WTC11 (cell line): ENCODE results near the gene PYM1. TPM values are rescaled to one million over a fixed set of nuclear protein-coding genes. Genes with fewer than 3 reads are reported as not detected.

Experiments
- ATAC-seq: fragments of 200-7000 bp; cut with Tn5 transposase; 2 replicates; pipeline ENCODE4 v1.10.0; 2021; ENCODE audit warnings: mild to moderate bottlenecking, moderate library complexity
- CTCF ChIA-PET: fragments of 300-600 bp; sonication (Branson Sonifier 250); formaldehyde crosslinking; loops from one replicate; lab custom pipeline; 2021; ENCODE audit warnings: antibody characterized with exemption; lab: Charles Lee
- POLR2A ChIA-PET: fragments of 350-600 bp; sonication (Branson Sonifier 250); formaldehyde crosslinking; loops from one replicate; lab custom pipeline; 2021; ENCODE audit warnings: antibody characterized with exemption; lab: Charles Lee
- DNase-seq: peaks from one replicate; pipeline ENCODE4 v3.0.0; 2021; ENCODE audit warnings: low spot score
- H3K27ac Mint-ChIP-seq: 2 replicates; pipeline ENCODE4 v1.8.0; 2021; ENCODE audit warnings: mixed read lengths
- H3K27me3 Mint-ChIP-seq: 2 replicates; pipeline ENCODE4 v1.8.0; 2021; ENCODE audit warnings: low read depth, mild to moderate bottlenecking, moderate library complexity, mixed read lengths
- H3K36me3 Mint-ChIP-seq: 2 replicates; pipeline ENCODE4 v1.8.0; 2021; ENCODE audit warnings: mixed read lengths
- H3K4me1 Mint-ChIP-seq: 2 replicates; pipeline ENCODE4 v1.8.0; 2022; ENCODE audit warnings: mixed read lengths
- H3K4me3 Mint-ChIP-seq: 2 replicates; pipeline ENCODE4 v1.8.0; 2021; ENCODE audit warnings: mild to moderate bottlenecking, moderate library complexity, mixed read lengths
- H3K9me3 Mint-ChIP-seq: 2 replicates; pipeline ENCODE4 v1.8.0; 2021; ENCODE audit warnings: mixed read lengths
- AFF4 ChIP-seq: sonication (generic); formaldehyde crosslinking; IDR thresholded peaks from 2 replicates; pipeline ENCODE4 v1.8.1; 2023; ENCODE audit warnings: mild to moderate bottlenecking, missing genetic modification reagents, borderline replicate concordance
- ATF2 ChIP-seq: sonication (generic); formaldehyde crosslinking; IDR thresholded peaks from 2 replicates; pipeline ENCODE4 v1.8.1; 2022; ENCODE audit warnings: low read depth, missing genetic modification reagents, borderline replicate concordance
- ATF6 ChIP-seq: sonication (generic); formaldehyde crosslinking; IDR thresholded peaks from 2 replicates; pipeline ENCODE4 v1.8.1; 2023; ENCODE audit warnings: mild to moderate bottlenecking, missing genetic modification reagents
- ELF4 ChIP-seq: sonication (generic); formaldehyde crosslinking; IDR thresholded peaks from 2 replicates; pipeline ENCODE4 v1.8.1; 2022; ENCODE audit warnings: low read depth, mild to moderate bottlenecking, moderate library complexity, missing genetic modification reagents
- MLX ChIP-seq: sonication (generic); formaldehyde crosslinking; IDR thresholded peaks from 2 replicates; pipeline ENCODE4 v1.8.1; 2023; ENCODE audit warnings: mild to moderate bottlenecking, missing genetic modification reagents, moderate library complexity
- NR3C1 ChIP-seq: sonication (generic); formaldehyde crosslinking; conservative IDR thresholded peaks from 2 replicates; pipeline ENCODE4 v1.8.1; 2023; ENCODE audit warnings: low read depth, mild to moderate bottlenecking, missing genetic modification reagents
- PREB ChIP-seq: sonication (generic); formaldehyde crosslinking; IDR thresholded peaks from 2 replicates; pipeline ENCODE4 v1.8.1; 2022; ENCODE audit warnings: mild to moderate bottlenecking, missing genetic modification reagents, moderate library complexity, borderline replicate concordance
- SOX15 ChIP-seq: fragments of 250-450 bp; sonication (Bioruptor Pico); IDR thresholded peaks from 2 replicates; pipeline ENCODE4 v1.9.0; 2021; ENCODE audit warnings: mild to moderate bottlenecking
- STAT6 ChIP-seq: sonication (generic); formaldehyde crosslinking; conservative IDR thresholded peaks from 2 replicates; pipeline ENCODE4 v1.8.1; 2023; ENCODE audit warnings: mild to moderate bottlenecking, low read depth, missing genetic modification reagents, moderate library complexity
- TEAD4 ChIP-seq: sonication (generic); formaldehyde crosslinking; IDR thresholded peaks from 2 replicates; pipeline ENCODE4 v1.8.0; 2022; ENCODE audit warnings: mild to moderate bottlenecking, missing genetic modification reagents
- TP53 ChIP-seq: sonication (generic); formaldehyde crosslinking; IDR thresholded peaks from 2 replicates; pipeline ENCODE4 v1.8.1; 2023; ENCODE audit warnings: mild to moderate bottlenecking, missing genetic modification reagents
- ZBTB43 ChIP-seq: sonication (generic); formaldehyde crosslinking; IDR thresholded peaks from 2 replicates; pipeline ENCODE4 v1.8.1; 2023; ENCODE audit warnings: mild to moderate bottlenecking, missing genetic modification reagents
- total RNA-seq: library from RNA; stranded (reverse); gene quantifications from 3 replicates; pipeline ENCODE4 v1.2.3, GENCODE V29; 2021

Gene PYM1
- total RNA-seq, 1 experiment from 2014 or later, result 55.5 TPM

GRCh38 chr12:55972042-55972441, 44.3 kb upstream of the PYM1 start:
- H3K4me3 Mint-ChIP-seq, result no peak overlapping the region
- no peak for DNase-seq
- H3K36me3 Mint-ChIP-seq, result peaks cover 31% of the 10 kb centered on the region
- POLR2A ChIA-PET, result no interaction called here
- TF ChIP-seq ATF2 (CRISPR knock-in tag) (no peak), NR3C1 (CRISPR knock-in tag) (no peak), SOX15 (CRISPR knock-in tag) (no peak), ELF4 (CRISPR knock-in tag) (no peak), AFF4 (CRISPR knock-in tag) (no peak)
- TF ChIP-seq, all 79 proteins: peak for 0
- H3K9me3 Mint-ChIP-seq, result no peaks in the 10 kb centered on the region
- no peaks in the 10 kb centered on the region for H3K27me3 Mint-ChIP-seq
- peaks cover 10% of the 10 kb centered on the region for H3K4me1 Mint-ChIP-seq
- CTCF ChIA-PET, result no interaction called here
- peak overlapping the region; percentile 92 for H3K27ac Mint-ChIP-seq
- ATAC-seq, result no peak

- Mint-ChIP-seq H3K4me1 (peaks cover 16% of the 10 kb centered on the region), H3K9me3 (no peaks in the 10 kb centered on the region), H3K27me3 (no peaks in the 10 kb centered on the region), H3K27ac (peak overlapping the region; percentile 80; the same call in 1 of the 2 replicates), H3K4me3 (no peak overlapping the region), H3K36me3 (peaks cover 21% of the 10 kb centered on the region)
- ChIA-PET POLR2A (no interaction called here), CTCF (no interaction called here)
- ATAC-seq (no peak), DNase-seq (no peak)
- no peak for TF ChIP-seq PREB
- TF ChIP-seq TP53 (CRISPR knock-in tag), result no peak
- TF ChIP-seq ATF2 (CRISPR knock-in tag), result no peak
- no peak for TF ChIP-seq STAT6 (CRISPR knock-in tag)
- no peak for TF ChIP-seq MLX (CRISPR knock-in tag)
- TF ChIP-seq SOX15 (CRISPR knock-in tag), result no peak
- no peak for TF ChIP-seq TEAD4 (CRISPR knock-in tag)
- TF ChIP-seq ATF6 (CRISPR knock-in tag), result no peak
- TF ChIP-seq ZBTB43 (CRISPR knock-in tag), result no peak
- no peak for TF ChIP-seq AFF4 (CRISPR knock-in tag)
Observed at GRCh38 chr12:55970775-55971174, 43.1 kb upstream of the PYM1 start.
